SK-N-SH treated with all-trans-retinoic acid at 6 μM for 48 hours (cell line): ENCODE measurements around the gene METTL26.

ENCODE experiments used
- ARNTL ChIP-seq: fragments of 450-650 bp; formaldehyde crosslinking; IDR thresholded peaks from 2 replicates; pipeline ENCODE4 v1.5.0; 2020; ENCODE audit warnings: low read depth, mild to moderate bottlenecking, moderate library complexity, borderline replicate concordance
- GLIS3 ChIP-seq: fragments of 250-450 bp; sonication (Bioruptor Pico); IDR thresholded peaks from 2 replicates; pipeline ENCODE4 v1.5.0; 2020; ENCODE audit warnings: mild to moderate bottlenecking, moderate library complexity
- PPARA ChIP-seq: fragments of 250-450 bp; sonication (Bioruptor Pico); IDR thresholded peaks from 2 replicates; pipeline ENCODE4 v1.5.0; 2020; ENCODE audit warnings: mild to moderate bottlenecking, borderline replicate concordance
- RARB ChIP-seq: fragments of 250-450 bp; sonication (Bioruptor Pico); IDR thresholded peaks from 2 replicates; pipeline ENCODE4 v1.8.0; 2021; ENCODE audit warnings: mild to moderate bottlenecking, moderate library complexity
- SNAI2 ChIP-seq: fragments of 250-450 bp; sonication (Bioruptor Pico); IDR thresholded peaks from 2 replicates; pipeline ENCODE4 v1.5.0; 2020; ENCODE audit warnings: mild to moderate bottlenecking, moderate library complexity
- TOX ChIP-seq: fragments of 250-450 bp; sonication (Bioruptor Pico); IDR thresholded peaks from 2 replicates; pipeline ENCODE4 v1.8.0; 2021; ENCODE audit warnings: mild to moderate bottlenecking, moderate library complexity, borderline replicate concordance
- ZNF565 ChIP-seq: fragments of 450-650 bp; formaldehyde crosslinking; conservative IDR thresholded peaks from 2 replicates; pipeline ENCODE4 v1.5.0; 2020; ENCODE audit warnings: low read depth, mild to moderate bottlenecking, moderate library complexity
- ZNF70 ChIP-seq: fragments of 450-650 bp; formaldehyde crosslinking; IDR thresholded peaks from 2 replicates; pipeline ENCODE4 v1.5.0; 2020; ENCODE audit warnings: mild to moderate bottlenecking, moderate library complexity
- TF ChIP-seq, protein P1 (sequence below): fragments of 250-450 bp; sonication (Bioruptor Pico); IDR thresholded peaks from 2 replicates; pipeline ENCODE4 v1.5.0; 2020; ENCODE audit warnings: mild to moderate bottlenecking, moderate library complexity

DNA sequence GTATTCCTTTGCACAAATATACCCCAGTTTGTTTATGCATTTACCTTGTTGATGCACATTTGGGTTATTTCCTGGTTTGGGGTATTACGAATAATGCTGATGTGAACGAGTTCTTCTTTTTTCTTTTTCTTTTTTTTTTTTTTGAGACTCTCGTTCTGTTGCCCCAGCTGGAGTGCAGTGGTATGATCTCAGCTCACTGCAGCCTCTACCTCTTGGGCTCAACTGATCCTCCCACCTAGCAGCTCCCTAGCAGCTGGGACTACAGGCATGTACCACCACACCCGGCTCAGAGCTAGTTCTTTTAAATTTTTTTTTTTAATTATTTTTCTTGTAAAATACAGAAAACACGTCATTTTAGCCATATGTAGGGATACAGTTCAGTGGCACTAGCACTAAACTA lies 32.2 kb downstream of the METTL26 start:
- TF ChIP-seq, protein P1, sequence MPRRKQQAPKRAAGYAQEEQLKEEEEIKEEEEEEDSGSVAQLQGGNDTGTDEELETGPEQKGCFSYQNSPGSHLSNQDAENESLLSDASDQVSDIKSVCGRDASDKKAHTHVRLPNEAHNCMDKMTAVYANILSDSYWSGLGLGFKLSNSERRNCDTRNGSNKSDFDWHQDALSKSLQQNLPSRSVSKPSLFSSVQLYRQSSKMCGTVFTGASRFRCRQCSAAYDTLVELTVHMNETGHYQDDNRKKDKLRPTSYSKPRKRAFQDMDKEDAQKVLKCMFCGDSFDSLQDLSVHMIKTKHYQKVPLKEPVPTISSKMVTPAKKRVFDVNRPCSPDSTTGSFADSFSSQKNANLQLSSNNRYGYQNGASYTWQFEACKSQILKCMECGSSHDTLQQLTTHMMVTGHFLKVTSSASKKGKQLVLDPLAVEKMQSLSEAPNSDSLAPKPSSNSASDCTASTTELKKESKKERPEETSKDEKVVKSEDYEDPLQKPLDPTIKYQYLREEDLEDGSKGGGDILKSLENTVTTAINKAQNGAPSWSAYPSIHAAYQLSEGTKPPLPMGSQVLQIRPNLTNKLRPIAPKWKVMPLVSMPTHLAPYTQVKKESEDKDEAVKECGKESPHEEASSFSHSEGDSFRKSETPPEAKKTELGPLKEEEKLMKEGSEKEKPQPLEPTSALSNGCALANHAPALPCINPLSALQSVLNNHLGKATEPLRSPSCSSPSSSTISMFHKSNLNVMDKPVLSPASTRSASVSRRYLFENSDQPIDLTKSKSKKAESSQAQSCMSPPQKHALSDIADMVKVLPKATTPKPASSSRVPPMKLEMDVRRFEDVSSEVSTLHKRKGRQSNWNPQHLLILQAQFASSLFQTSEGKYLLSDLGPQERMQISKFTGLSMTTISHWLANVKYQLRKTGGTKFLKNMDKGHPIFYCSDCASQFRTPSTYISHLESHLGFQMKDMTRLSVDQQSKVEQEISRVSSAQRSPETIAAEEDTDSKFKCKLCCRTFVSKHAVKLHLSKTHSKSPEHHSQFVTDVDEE: no peak
- TF ChIP-seq TOX (no peak), ZNF70 (CRISPR knock-in tag) (no peak), GLIS3 (CRISPR knock-in tag) (no peak), PPARA (no peak), RARB (CRISPR knock-in tag) (no peak), SNAI2 (CRISPR knock-in tag) (no peak), ZNF565 (CRISPR knock-in tag) (no peak), ARNTL (CRISPR knock-in tag) (no peak)
